Measurements from ENCODE around the gene DYRK3. TPM values are rescaled to one million over a fixed set of nuclear protein-coding genes. Genes with fewer than 3 reads are reported as not detected.

DYRK3 gene
- polyA plus RNA-seq (2012; ENCODE audit: missing spikeins) = 6.0 TPM

DNA sequence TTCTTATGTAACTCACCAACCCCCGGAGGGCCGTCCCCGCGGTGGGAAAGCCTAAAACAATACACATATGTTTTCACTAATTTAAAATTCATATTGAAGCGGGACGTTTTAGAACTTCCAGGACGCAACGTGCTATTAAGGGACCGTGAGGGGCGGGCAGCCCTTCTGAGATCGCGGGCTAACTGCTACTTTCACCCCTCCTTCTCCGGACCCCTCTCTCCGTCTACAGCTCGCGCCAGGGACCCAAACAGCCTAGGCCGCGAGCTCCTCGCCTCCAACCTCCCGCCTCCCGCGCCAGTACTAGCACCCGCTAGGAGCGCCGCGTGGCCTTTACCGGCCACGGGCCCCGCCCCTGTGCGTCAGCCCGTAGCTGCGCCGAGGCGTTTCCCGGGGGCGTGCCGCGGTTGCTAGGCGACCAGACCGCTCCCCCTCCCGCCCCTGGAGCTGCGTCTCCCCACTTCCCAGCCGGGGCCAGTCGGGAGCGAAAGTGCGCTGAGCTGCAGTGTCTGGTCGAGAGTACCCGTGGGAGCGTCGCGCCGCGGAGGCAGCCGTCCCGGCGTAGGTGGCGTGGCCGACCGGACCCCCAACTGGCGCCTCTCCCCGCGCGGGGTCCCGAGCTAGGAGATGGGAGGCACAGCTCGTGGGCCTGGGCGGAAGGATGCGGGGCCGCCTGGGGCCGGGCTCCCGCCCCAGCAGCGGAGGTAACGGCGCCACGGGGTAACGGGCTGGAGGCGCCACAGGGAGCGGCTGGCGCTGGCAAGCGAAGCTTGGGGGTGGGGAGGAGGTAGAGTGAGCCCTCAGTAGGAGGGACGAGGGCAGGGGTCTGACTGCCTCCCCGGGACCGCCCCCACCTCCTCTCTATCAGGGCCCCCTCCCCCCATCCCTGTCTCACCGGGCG, at the start of gene DYRK3:
TSS of gene DYRK3 (plus strand) at position 457 of the 898 bp plus-strand sequence. CDS start at position 625, 168 bp downstream.
- peak; percentile 98 for FAIRE-seq
- peak; percentile 84 for DNase-seq (ENCODE audit: insufficient read length)
- peak; percentile 37; the same call in 1 of the 2 replicates for TF ChIP-seq TAF1 (IDR thresholded peaks at IDR 0.05; ENCODE audit: borderline replicate concordance, low read depth, low read length)
- peak; percentile 84 for TF ChIP-seq POLR2AphosphoS5 (IDR thresholded peaks at IDR 0.05; ENCODE audit: low read depth, low read length)
- peak; percentile 87 for TF ChIP-seq POLR2A (IDR thresholded peaks at IDR 0.05; ENCODE audit: low read depth, low read length)

DNA sequence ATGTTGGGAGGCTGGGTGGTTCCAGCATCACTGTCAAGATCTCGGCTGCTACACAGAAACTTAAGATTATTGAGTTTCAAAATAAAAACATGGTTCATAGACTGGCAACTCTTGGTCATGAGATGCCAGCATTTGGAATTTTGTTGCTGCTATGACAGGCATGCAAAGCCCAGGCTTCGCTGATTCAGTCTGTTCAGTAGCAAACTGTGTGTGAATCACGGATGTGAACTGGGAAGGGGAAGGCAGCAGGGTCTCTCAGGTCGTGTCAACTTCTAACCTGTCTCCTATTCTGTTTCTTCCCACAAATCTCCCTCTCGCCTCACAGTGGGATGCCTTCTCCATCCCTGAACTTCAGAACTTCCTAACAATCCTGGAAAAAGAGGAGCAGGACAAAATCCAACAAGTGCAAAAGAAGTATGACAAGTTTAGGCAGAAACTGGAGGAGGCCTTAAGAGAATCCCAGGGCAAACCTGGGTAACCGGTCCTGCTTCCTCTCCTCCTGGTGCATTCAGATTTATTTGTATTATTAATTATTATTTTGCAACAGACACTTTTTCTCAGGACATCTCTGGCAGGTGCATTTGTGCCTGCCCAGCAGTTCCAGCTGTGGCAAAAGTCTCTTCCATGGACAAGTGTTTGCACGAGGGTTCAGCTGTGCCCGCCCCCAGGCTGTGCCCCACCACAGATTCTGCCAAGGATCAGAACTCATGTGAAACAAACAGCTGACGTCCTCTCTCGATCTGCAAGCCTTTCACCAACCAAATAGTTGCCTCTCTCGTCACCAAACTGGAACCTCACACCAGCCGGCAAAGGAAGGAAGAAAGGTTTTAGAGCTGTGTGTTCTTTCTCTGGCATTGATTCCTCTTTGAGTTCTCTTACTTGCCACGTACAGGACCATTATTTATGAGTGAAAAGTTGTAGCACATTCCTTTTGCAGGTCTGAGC, 48.6 kb upstream of the DYRK3 start:
- no peak for FAIRE-seq
- no peak for DNase-seq (ENCODE audit: insufficient read length)
- TF ChIP-seq POLR2AphosphoS5 (IDR thresholded peaks at IDR 0.05; ENCODE audit: low read depth, low read length) (no peak), TAF1 (IDR thresholded peaks at IDR 0.05; ENCODE audit: borderline replicate concordance, low read depth, low read length) (no peak), POLR2A (IDR thresholded peaks at IDR 0.05; ENCODE audit: low read depth, low read length) (no peak)

DNA sequence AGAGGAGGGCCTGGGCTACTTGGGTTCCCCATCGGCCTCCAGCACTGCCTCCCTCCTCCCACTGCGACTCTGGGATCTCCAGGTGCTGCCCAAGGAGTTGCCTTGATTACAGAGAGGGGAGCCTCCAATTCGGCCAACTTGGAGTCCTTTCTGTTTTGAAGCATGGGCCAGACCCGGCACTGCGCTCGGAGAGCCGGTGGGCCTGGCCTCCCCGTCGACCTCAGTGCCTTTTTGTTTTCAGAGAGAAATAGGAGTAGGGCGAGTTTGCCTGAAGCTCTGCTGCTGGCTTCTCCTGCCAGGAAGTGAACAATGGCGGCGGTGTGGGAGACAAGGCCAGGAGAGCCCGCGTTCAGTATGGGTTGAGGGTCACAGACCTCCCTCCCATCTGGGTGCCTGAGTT, 47.4 kb upstream of the DYRK3 start:
- FAIRE-seq (no peak), DNase-seq (ENCODE audit: insufficient read length) (no peak)
- TF ChIP-seq POLR2AphosphoS5 (IDR thresholded peaks at IDR 0.05; ENCODE audit: low read depth, low read length) (no peak), TAF1 (IDR thresholded peaks at IDR 0.05; ENCODE audit: borderline replicate concordance, low read depth, low read length) (no peak), POLR2A (IDR thresholded peaks at IDR 0.05; ENCODE audit: low read depth, low read length) (no peak)

DNA sequence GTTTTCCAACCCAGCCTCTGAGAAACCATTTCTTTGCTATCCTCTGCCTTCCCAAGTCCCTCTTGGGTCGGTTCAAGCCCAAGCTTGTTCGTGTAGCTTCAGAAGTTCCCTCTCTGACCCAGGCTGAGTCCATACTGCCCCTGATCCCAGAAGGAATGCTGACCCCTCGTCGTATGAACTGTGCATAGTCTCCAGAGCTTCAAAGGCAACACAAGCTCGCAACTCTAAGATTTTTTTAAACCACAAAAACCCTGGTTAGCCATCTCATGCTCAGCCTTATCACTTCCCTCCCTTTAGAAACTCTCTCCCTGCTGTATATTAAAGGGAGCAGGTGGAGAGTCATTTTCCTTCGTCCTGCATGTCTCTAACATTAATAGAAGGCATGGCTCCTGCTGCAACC, 46.8 kb upstream of the DYRK3 start:
- DNase-seq (ENCODE audit: insufficient read length) (no peak), FAIRE-seq (no peak)
- TF ChIP-seq TAF1 (IDR thresholded peaks at IDR 0.05; ENCODE audit: borderline replicate concordance, low read depth, low read length) (no peak), POLR2AphosphoS5 (IDR thresholded peaks at IDR 0.05; ENCODE audit: low read depth, low read length) (no peak), POLR2A (IDR thresholded peaks at IDR 0.05; ENCODE audit: low read depth, low read length) (no peak)

DNA sequence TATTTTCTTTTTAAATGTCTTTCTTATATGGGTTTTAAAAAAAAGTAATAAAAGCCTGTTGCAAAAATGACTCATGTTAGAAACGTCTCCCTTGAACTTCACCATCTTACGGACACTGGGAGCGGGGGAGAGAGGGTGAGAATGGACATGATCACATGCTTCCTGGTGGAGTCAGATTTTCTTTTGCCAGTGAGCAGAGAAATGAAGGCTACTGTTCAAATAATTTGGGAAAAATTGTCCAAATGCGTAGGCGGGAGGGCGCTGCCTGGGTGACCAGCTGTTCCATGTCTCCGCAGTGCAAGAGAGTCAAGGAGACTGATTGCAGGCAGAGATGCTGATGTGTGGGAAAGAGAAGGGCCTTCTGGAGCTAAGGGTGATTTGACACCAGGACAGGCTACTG, 46.1 kb upstream of the DYRK3 start:
- DNase-seq (ENCODE audit: insufficient read length) (no peak), FAIRE-seq (no peak)

DNA sequence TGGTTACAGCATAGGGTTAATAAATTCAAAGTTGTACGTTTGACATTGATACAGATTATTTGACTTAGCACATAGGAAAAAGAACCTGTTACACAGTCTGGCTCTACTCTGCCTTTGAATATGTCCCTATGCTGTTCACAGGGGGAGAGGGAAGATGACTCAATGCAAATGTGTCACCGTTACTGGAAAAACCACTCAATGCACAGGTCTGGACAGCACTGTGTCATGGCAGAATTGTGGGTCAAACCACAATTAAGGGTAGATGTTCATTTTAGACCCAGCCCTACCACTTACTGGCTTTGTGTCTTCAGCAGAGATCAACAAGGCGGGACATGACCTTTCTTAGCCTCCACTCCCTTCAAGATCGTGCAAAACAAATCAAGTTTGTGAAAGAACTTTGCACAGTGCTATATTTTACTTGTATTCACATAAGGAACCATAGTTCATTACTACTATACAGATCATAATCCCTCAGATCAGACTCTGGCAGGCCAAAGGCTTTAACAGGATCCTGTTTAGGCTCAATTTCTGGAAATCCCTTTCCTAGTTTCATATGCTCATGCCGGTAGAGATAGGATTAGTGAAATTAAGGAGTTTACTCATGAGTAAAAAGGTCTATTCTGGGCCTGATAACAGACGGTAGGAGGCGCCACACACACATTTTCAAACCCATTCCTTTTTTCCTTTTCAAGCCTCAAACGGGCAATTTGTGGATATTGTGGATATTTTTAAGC, 45.1 kb upstream of the DYRK3 start:
- FAIRE-seq = peak; percentile 64
- no peak for DNase-seq (ENCODE audit: insufficient read length)
- TF ChIP-seq TAF1 (IDR thresholded peaks at IDR 0.05; ENCODE audit: borderline replicate concordance, low read depth, low read length) (no peak), POLR2A (IDR thresholded peaks at IDR 0.05; ENCODE audit: low read depth, low read length) (no peak), POLR2AphosphoS5 (IDR thresholded peaks at IDR 0.05; ENCODE audit: low read depth, low read length) (0 out of 2 replicates have a peak, but pooled peaks have one; percentile 51)

More for the DNA sequence above, 46.1 kb upstream of the DYRK3 start:
- TF ChIP-seq POLR2AphosphoS5 (IDR thresholded peaks at IDR 0.05; ENCODE audit: low read depth, low read length) = no peak
- no peak for TF ChIP-seq TAF1 (IDR thresholded peaks at IDR 0.05; ENCODE audit: borderline replicate concordance, low read depth, low read length)
- TF ChIP-seq POLR2A (IDR thresholded peaks at IDR 0.05; ENCODE audit: low read depth, low read length) = no peak

DNA sequence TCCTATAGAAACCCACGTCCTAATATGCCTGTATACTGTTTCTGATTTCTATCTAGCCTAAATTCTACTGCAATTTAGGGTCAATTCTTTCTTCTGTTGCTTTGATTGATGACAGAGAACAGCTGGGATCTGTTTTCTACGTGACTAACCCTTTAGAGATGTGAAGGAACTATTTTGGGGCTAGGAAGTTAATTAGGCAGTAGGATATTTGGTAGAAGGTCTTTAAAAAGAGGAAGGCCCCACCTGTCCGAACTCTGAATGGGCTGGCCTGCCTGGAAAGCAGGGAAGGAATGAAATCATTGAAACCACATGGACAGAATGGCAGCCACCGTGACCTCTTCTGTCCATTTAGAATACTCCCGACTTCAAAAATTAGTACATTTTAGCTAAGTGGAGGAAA, 44.1 kb upstream of the DYRK3 start:
- no peak for TF ChIP-seq POLR2A (IDR thresholded peaks at IDR 0.05; ENCODE audit: low read depth, low read length)
- no peak for TF ChIP-seq POLR2AphosphoS5 (IDR thresholded peaks at IDR 0.05; ENCODE audit: low read depth, low read length)
- TF ChIP-seq TAF1 (IDR thresholded peaks at IDR 0.05; ENCODE audit: borderline replicate concordance, low read depth, low read length) = no peak
- FAIRE-seq = no peak
- no peak for DNase-seq (ENCODE audit: insufficient read length)

DNA sequence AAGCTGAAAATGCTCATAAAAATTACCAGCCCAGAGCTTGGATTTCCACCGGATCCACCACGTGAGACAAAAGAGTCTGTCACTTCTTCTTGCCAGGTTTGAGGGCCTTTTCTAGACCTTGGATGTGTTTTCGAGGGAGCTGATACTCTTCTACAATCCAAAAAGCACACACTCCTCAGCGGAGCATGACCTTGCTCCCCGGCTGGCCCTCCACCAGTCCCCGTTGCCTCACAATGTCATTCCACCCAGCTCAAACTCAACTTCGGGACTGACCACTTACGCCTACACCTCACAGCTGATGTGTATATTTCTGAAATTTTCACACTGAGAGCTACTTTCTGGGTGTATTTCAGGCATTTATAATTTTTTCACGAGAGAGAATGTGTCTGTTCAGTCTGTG, 43.6 kb upstream of the DYRK3 start:
- no peak for DNase-seq (ENCODE audit: insufficient read length)
- no peak for FAIRE-seq
- TF ChIP-seq TAF1 (IDR thresholded peaks at IDR 0.05; ENCODE audit: borderline replicate concordance, low read depth, low read length) = no peak
- no peak for TF ChIP-seq POLR2A (IDR thresholded peaks at IDR 0.05; ENCODE audit: low read depth, low read length)
- TF ChIP-seq POLR2AphosphoS5 (IDR thresholded peaks at IDR 0.05; ENCODE audit: low read depth, low read length) = no peak

DNA sequence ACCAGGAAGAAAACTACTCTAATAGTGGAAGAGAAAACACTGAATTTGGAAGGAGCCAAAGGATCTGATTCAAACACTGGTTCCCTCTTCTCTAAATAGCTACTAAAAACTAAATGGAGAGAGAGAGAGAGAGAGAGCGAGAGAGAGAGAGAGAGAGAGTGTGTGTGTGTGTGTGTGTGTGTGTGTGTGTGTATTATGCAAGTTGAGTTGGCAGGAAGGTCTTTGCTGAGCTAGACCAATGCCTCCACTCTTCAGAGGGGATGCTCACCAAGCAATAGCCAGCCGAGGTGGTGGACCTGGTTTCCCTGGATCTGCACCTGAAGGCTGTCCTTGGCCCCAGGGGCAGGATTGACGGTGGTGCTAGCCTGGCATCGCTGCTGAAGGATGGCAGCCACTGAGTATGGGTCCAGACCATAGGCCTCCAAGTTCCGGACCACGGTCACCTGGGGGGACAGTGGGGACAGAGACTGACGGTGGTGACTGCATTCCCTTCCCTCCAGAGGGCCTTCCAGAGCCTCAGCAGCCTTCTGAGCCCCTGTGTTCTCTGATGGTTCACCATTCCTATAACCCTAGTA, 41.9 kb upstream of the DYRK3 start:
- FAIRE-seq = no peak

DNA sequence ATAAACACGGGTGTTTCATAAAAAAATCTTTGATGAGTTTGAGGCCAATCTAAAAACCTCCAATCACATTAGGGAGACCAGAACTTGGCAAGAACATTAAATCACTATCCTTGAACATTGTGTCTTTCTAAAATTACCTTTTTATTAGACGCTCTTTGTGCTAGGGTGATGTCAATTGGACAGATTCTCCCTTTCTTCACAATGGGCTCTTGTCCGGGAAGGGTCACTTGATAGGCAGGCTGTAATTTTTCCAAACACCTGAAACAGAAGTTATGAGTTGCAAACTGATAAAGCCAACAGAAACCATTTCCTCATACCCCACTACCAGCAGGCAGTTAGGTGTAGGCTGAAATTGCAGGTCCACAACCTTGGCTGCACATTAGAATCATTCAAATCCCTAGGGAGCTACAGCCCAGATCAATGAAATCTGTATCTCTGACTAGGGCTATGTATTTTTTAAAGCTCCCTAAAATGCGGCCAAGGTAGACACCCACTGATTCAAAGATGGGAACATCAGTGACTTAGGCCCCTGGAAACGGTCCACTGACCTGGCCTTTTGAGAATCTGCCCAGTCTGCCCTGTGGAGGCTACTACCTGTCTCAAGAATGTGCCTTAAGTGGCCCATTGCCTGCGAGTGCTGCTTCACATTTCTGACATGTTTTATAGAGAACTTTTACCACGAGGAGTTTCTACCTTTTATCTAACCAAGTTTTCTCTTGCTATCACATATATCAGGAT, 39.6 kb upstream of the DYRK3 start:
- FAIRE-seq = no peak
- no peak for TF ChIP-seq POLR2A (IDR thresholded peaks at IDR 0.05; ENCODE audit: low read depth, low read length)
- no peak for TF ChIP-seq POLR2AphosphoS5 (IDR thresholded peaks at IDR 0.05; ENCODE audit: low read depth, low read length)
- no peak for TF ChIP-seq TAF1 (IDR thresholded peaks at IDR 0.05; ENCODE audit: borderline replicate concordance, low read depth, low read length)

More for the DNA sequence above, 41.9 kb upstream of the DYRK3 start:
- TF ChIP-seq TAF1 (IDR thresholded peaks at IDR 0.05; ENCODE audit: borderline replicate concordance, low read depth, low read length) (no peak), POLR2A (IDR thresholded peaks at IDR 0.05; ENCODE audit: low read depth, low read length) (no peak), POLR2AphosphoS5 (IDR thresholded peaks at IDR 0.05; ENCODE audit: low read depth, low read length) (no peak)
- no peak for DNase-seq (ENCODE audit: insufficient read length)

More for the DNA sequence above, 39.6 kb upstream of the DYRK3 start:
- no peak for DNase-seq (ENCODE audit: insufficient read length)
